Measurements from ENCODE around the gene TENT4B. TPM values are rescaled to one million over a fixed set of nuclear protein-coding genes. Genes with fewer than 3 reads are reported as not detected.

The TENT4B gene
- total and polyA plus RNA-seq, 2 experiments from 2014 or later = 7.7 to 14.8 TPM

DNA sequence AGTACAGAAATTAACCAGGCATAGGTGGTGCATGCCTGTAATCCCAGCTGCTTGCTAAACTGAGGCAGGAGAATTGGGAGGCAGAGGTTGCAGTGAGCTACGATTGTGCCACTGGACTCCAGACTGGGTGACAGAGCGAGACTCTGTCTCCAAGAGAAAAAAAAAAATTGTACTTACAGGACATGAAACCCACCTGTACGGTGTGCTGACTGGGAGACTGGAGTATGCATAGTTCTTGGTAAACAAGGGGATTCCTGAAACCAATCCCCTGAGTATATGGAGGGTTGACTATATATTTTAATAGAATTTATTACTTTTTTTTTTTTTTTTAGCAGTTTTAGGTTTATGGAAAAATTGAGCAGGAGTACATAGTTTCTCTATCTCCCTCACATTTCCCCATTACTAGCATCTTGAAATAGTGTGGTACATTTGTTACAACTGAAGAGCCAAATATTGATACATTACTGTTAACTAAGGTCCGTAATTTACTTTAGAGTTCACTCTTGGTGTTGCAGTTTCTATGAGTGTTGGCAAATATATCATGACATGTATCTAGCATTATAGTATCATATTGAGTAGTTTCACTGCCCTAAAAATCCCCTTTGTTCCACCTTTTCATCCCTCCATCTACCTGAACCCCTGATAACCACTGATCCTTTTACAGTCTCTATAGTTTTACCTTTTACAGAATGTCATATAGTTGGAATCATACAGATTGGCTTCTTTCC lies 19.3 kb downstream of the TENT4B start:
- Histone ChIP-seq H3K4me1 (ENCODE audit: insufficient read depth) (peaks cover 11% of the 10 kb centered on the region), H4K20me1 (ENCODE audit: insufficient read depth, poor library complexity, severe bottlenecking) (peaks cover 51% of the 10 kb centered on the region), H3K4me2 (no peak overlapping the region), H3K9me2 (replicated peaks; ENCODE audit: insufficient read depth) (no peaks in the 10 kb centered on the region), H3K9me3 (ENCODE audit: low read depth) (no peaks in the 10 kb centered on the region), H3K36me3 (replicated peaks; ENCODE audit: insufficient read depth, low read depth) (no peaks in the 10 kb centered on the region), H3K4me3 (no peak overlapping the region), H3K27me3 (no peaks in the 10 kb centered on the region), H3K27ac (no peak overlapping the region), H3K79me2 (peaks cover 99% of the 10 kb centered on the region), H2AFZ (no peak overlapping the region)
- DNase-seq (ENCODE audit: low spot score) = no peak
- 72% methylated on average over 4 of the region's 4 CpGs for WGBS (ENCODE audit: low lambda C conversion rate, missing lambda C conversion rate)
- TF ChIP-seq EZH2phosphoT487 (IDR thresholded peaks at IDR 0.05; ENCODE audit: low read depth, severe bottlenecking, unreplicated experiment) (no peak), EZH2 (IDR thresholded peaks at IDR 0.05; ENCODE audit: borderline replicate concordance) (no peak)
- TF ChIP-seq, protein P1, sequence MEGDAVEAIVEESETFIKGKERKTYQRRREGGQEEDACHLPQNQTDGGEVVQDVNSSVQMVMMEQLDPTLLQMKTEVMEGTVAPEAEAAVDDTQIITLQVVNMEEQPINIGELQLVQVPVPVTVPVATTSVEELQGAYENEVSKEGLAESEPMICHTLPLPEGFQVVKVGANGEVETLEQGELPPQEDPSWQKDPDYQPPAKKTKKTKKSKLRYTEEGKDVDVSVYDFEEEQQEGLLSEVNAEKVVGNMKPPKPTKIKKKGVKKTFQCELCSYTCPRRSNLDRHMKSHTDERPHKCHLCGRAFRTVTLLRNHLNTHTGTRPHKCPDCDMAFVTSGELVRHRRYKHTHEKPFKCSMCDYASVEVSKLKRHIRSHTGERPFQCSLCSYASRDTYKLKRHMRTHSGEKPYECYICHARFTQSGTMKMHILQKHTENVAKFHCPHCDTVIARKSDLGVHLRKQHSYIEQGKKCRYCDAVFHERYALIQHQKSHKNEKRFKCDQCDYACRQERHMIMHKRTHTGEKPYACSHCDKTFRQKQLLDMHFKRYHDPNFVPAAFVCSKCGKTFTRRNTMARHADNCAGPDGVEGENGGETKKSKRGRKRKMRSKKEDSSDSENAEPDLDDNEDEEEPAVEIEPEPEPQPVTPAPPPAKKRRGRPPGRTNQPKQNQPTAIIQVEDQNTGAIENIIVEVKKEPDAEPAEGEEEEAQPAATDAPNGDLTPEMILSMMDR (IDR thresholded peaks at IDR 0.05; ENCODE audit: poor library complexity) = no peak

- Histone ChIP-seq H3K27ac (no peak overlapping the region), H3K36me3 (replicated peaks; ENCODE audit: insufficient read depth, low read depth) (no peaks in the 10 kb centered on the region), H3K9me2 (replicated peaks; ENCODE audit: insufficient read depth) (no peaks in the 10 kb centered on the region), H2AFZ (no peak overlapping the region), H3K79me2 (peaks cover 99% of the 10 kb centered on the region), H3K9me3 (ENCODE audit: low read depth) (no peaks in the 10 kb centered on the region), H3K4me1 (ENCODE audit: insufficient read depth) (peaks cover 8% of the 10 kb centered on the region), H3K27me3 (no peaks in the 10 kb centered on the region), H4K20me1 (ENCODE audit: insufficient read depth, poor library complexity, severe bottlenecking) (peaks cover 51% of the 10 kb centered on the region), H3K4me2 (no peak overlapping the region), H3K4me3 (no peak overlapping the region)
- DNase-seq (ENCODE audit: low spot score) = no peak
- TF ChIP-seq EZH2phosphoT487 (IDR thresholded peaks at IDR 0.05; ENCODE audit: low read depth, severe bottlenecking, unreplicated experiment) (no peak), EZH2 (IDR thresholded peaks at IDR 0.05; ENCODE audit: borderline replicate concordance) (no peak)
- TF ChIP-seq, protein P1 (IDR thresholded peaks at IDR 0.05; ENCODE audit: poor library complexity) = no peak
- 91% methylated on average over 5 of the region's 5 CpGs for WGBS (ENCODE audit: low lambda C conversion rate, missing lambda C conversion rate)
Measured at GRCh38 chr16:50173316-50173715, 20.2 kb downstream of the TENT4B start.

DNA sequence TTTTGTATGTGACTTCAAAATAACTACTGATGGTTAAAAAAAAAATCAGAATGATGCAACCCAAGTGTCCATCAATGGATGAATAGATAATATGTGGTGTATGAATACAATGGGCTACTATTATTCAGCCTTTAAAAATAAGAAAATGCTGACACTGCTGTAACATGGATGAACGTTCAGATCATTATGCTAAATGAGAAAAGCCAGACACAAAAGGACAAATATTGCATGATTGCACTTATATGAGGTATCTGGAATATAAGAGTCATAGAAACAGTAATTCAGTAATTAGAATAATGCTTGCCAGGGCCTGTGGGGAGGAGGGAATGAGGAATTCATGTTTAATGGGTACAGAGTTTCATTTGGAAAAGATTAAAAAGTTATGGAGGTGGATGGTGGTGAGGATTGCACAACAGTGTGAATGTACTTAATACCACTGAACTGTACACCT lies 25.4 kb downstream of the TENT4B start:
- peaks cover 7% of the 10 kb centered on the region for H4K20me1 ChIP-seq (ENCODE audit: insufficient read depth, poor library complexity, severe bottlenecking)
- 86% methylated on average over 1 of the region's 1 CpG for WGBS (ENCODE audit: low lambda C conversion rate, missing lambda C conversion rate)
- H3K4me1 ChIP-seq (ENCODE audit: insufficient read depth) = no peaks in the 10 kb centered on the region
- peaks cover 95% of the 10 kb centered on the region for H3K79me2 ChIP-seq
- no peak overlapping the region for H3K27ac ChIP-seq
- H3K36me3 ChIP-seq (replicated peaks; ENCODE audit: insufficient read depth, low read depth) = no peaks in the 10 kb centered on the region
- H3K27me3 ChIP-seq = no peaks in the 10 kb centered on the region
- H3K9me3 ChIP-seq (ENCODE audit: low read depth) = no peaks in the 10 kb centered on the region
- no peak for DNase-seq (ENCODE audit: low spot score)
- TF ChIP-seq, protein P1 (IDR thresholded peaks at IDR 0.05; ENCODE audit: poor library complexity) = no peak
- no peak for TF ChIP-seq EZH2 (IDR thresholded peaks at IDR 0.05; ENCODE audit: borderline replicate concordance)
- no peak for TF ChIP-seq EZH2phosphoT487 (IDR thresholded peaks at IDR 0.05; ENCODE audit: low read depth, severe bottlenecking, unreplicated experiment)
- no peak overlapping the region for H3K4me3 ChIP-seq
- H2AFZ ChIP-seq = no peak overlapping the region
- H3K4me2 ChIP-seq = no peak overlapping the region
- H3K9me2 ChIP-seq (replicated peaks; ENCODE audit: insufficient read depth) = no peaks in the 10 kb centered on the region

Data from hepatocyte (in vitro differentiated cells).